B cell (primary cell): ENCODE measurements around the gene UBL5. TPM values are rescaled to one million over a fixed set of nuclear protein-coding genes. Genes with fewer than 3 reads are reported as not detected.
A peak's percentile ranks its signal among the peaks of the same experiment; 100 is the strongest.

Source experiments
- ATAC-seq: fragments of 200-7000 bp; cut with Tn5 transposase; one replicate; pipeline ENCODE4 v1.10.0; 2021; ENCODE audit warnings: low read depth, mild to moderate bottlenecking, moderate number of reproducible peaks, moderate library complexity
- CTCF ChIA-PET: fragments of 350-600 bp; sonication (Branson Sonifier 250); formaldehyde crosslinking; loops from one replicate; lab custom pipeline; 2021; ENCODE audit warnings: antibody characterized with exemption, inconsistent platforms; lab: Charles Lee
- POLR2A ChIA-PET: fragments of 350-600 bp; sonication (Branson Sonifier 250); formaldehyde crosslinking; loops from one replicate; lab custom pipeline; 2021; ENCODE audit warnings: antibody characterized with exemption; lab: Charles Lee
- DNase-seq: peaks from one replicate; pipeline ENCODE4 v3.0.0; 2013
- H2AFZ ChIP-seq: 2 replicates; pipeline ENCODE4 v1.6.1; 2012; ENCODE audit warnings: mild to moderate bottlenecking, low read depth, low read length; ENCODE audit not compliant: insufficient read depth, poor library complexity, severe bottlenecking
- H3K27ac ChIP-seq, 2 donors: 1 replicate in 1 of 2; 2 replicates in 1 of 2; pipeline ENCODE4 v1.5.1; 2012 to 2013; ENCODE audit warnings: low read length in 2 of 2, mild to moderate bottlenecking in 2 of 2, moderate library complexity in 1 of 2
- H3K27me3 ChIP-seq, 4 experiments: fragments of 200-600 bp in 1 of 4; sonication (generic) in 1 of 4; replicated peaks in 1 of 4; 1 replicate in 2 of 4; 2 replicates in 2 of 4; pipeline versions ENCODE4 v1.6.1 to v1.7.0; 2013 to 2016; ENCODE audit warnings: low read length in 3 of 4, mild to moderate bottlenecking in 2 of 4, mixed read lengths in 1 of 4, moderate library complexity in 1 of 4; ENCODE audit not compliant: insufficient read depth in 4 of 4, control insufficient read depth in 3 of 4; ENCODE audit errors: control extremely low read depth in 1 of 4
- H3K36me3 ChIP-seq, 2 experiments: replicated peaks in 1 of 2; 1 replicate in 1 of 2; 2 replicates in 1 of 2; pipeline versions ENCODE4 v1.6.1 to v1.7.1; 2013; ENCODE audit warnings: low read length in 1 of 2; ENCODE audit not compliant: insufficient read depth in 2 of 2, control insufficient read depth in 1 of 2; ENCODE audit errors: control extremely low read depth in 1 of 2, extremely low read depth in 1 of 2
- H3K4me1 ChIP-seq, 2 donors: fragments of 200-600 bp in 1 of 2; sonication (generic) in 1 of 2; 1 replicate in 1 of 2; 2 replicates in 1 of 2; pipeline versions ENCODE4 v1.5.1 to v1.6.1; 2013 to 2017; ENCODE audit warnings: low read length in 2 of 2; ENCODE audit not compliant: control insufficient read depth in 2 of 2, insufficient read depth in 2 of 2
- H3K4me2 ChIP-seq: replicated peaks from 2 replicates; pipeline ENCODE3; 2012; ENCODE audit warnings: mild to moderate bottlenecking, low read depth, low read length; ENCODE audit not compliant: poor library complexity, severe bottlenecking
- H3K4me3 ChIP-seq, 5 experiments: fragments of 200-600 bp in 1 of 5; sonication (generic) in 1 of 5; 1 replicate in 3 of 5; 2 replicates in 2 of 5; pipeline versions ENCODE4 v1.5.1 to v1.7.0; 2011 to 2016; ENCODE audit warnings: low read length in 4 of 5, mild to moderate bottlenecking in 4 of 5, low read depth in 2 of 5, control low read depth in 1 of 5, moderate library complexity in 1 of 5; ENCODE audit not compliant: insufficient read depth in 1 of 5; ENCODE audit errors: control extremely low read depth in 1 of 5, extremely low read depth in 1 of 5
- H3K79me2 ChIP-seq: fragments of 200-600 bp; sonication (generic); one replicate; pipeline ENCODE4 v1.6.0; 2016; ENCODE audit warnings: low read length; ENCODE audit not compliant: control insufficient read depth, insufficient read depth
- H3K9ac ChIP-seq: fragments of 200-600 bp; sonication (generic); 2 replicates; pipeline ENCODE4 v1.6.1; 2017; ENCODE audit warnings: mild to moderate bottlenecking, low read length, moderate library complexity
- H3K9me3 ChIP-seq, 3 donors: one replicate each; pipeline versions ENCODE4 v1.6.1 to v1.7.1; 2013; ENCODE audit warnings: low read length in 2 of 3; ENCODE audit not compliant: control insufficient read depth in 2 of 3, insufficient read depth in 1 of 3; ENCODE audit errors: control extremely low read depth in 1 of 3
- H4K20me1 ChIP-seq: 2 replicates; pipeline ENCODE4 v1.6.0; 2012; ENCODE audit warnings: mild to moderate bottlenecking, low read length; ENCODE audit not compliant: insufficient read depth, control insufficient read depth, poor library complexity, severe bottlenecking
- H3K27ac Mint-ChIP-seq: one replicate; pipeline ENCODE4 v1.8.0; 2021; ENCODE audit warnings: mixed read lengths
- H3K27me3 Mint-ChIP-seq: one replicate; pipeline ENCODE4 v1.8.0; 2021; ENCODE audit warnings: mixed read lengths
- H3K4me1 Mint-ChIP-seq: one replicate; pipeline ENCODE4 v1.8.0; 2021; ENCODE audit warnings: mixed read lengths
- H3K4me3 Mint-ChIP-seq: one replicate; pipeline ENCODE4 v1.8.0; 2021; ENCODE audit warnings: mixed read lengths
- H3K9me3 Mint-ChIP-seq: one replicate; pipeline ENCODE4 v1.8.0; 2022; ENCODE audit warnings: mixed read lengths; ENCODE audit not compliant: insufficient read depth
- CTCF ChIP-seq: fragments of 200-600 bp; IDR thresholded peaks from one replicate; pipeline ENCODE4 v1.8.0; 2022; ENCODE audit warnings: antibody characterized with exemption, mild to moderate bottlenecking
- EZH2 ChIP-seq: IDR thresholded peaks from 2 replicates; pipeline ENCODE4 v1.6.1; 2012; ENCODE audit warnings: borderline replicate concordance, low read depth, mild to moderate bottlenecking, moderate library complexity, low read length; ENCODE audit not compliant: insufficient read depth, poor library complexity, severe bottlenecking
- WGBS: methylation state at CpG from one replicate; pipeline ENCODE4 v1.1.5; 2013; ENCODE audit warnings: missing lambda C conversion rate; ENCODE audit not compliant: insufficient coverage; 5-methylcytosine and 5-hydroxymethylcytosine counted together
- intact Hi-C: fragments of 100-400 bp; cut with micrococcal nuclease; formaldehyde crosslinking; loops from one replicate; pipeline ENCODE4 v1.10.0; 2022
- polyA plus RNA-seq: library from polyadenylated mRNA; depleted of rRNA; stranded (reverse); fragments of >200 nt; gene quantifications from 2 replicates; pipeline ENCODE4 v1.2.3, GENCODE V29; 2012
- total RNA-seq, 2 donors: library from RNA; stranded (reverse); fragments of 120-200 nt in 1 of 2; gene quantifications; 1 replicate in 1 of 2; 2 replicates in 1 of 2; pipeline versions ENCODE4 v1.2.3 to v1.2.4, GENCODE V29; 2013 to 2022

UBL5 gene
- total and polyA plus RNA-seq, 2 donors (not counting 1 experiment from before 2014, with no cell fraction given), result 183 to 315 TPM

- intact Hi-C loops, result loop anchor here (10.0 kb wide), 1 partner anchor 1564 kb away; the partner anchor contains the start of gene SWSAP1
- Histone ChIP-seq H3K79me2 (peaks cover 41% of the 10 kb centered on the region), H3K27me3 (no peaks in the 10 kb centered on the region), H2AFZ (no peak overlapping the region), H3K9me3 (peaks cover 0 to 16% (median 6%) of the 10 kb centered on the region in 3 donors), H3K36me3 (peaks cover 0 to 27% of the 10 kb centered on the region in 2 experiments), H3K27ac (no peak overlapping the region), H3K9ac (no peak overlapping the region), H4K20me1 (no peaks in the 10 kb centered on the region), H3K4me3 (no peak overlapping the region), H3K4me2 (no peak overlapping the region), H3K4me1 (no peaks in the 10 kb centered on the region)
- 99% methylated on average over 21 of the region's 21 CpGs for WGBS
- H3K4me3 Mint-ChIP-seq, result no peak overlapping the region
- ChIA-PET CTCF (no interaction called here), POLR2A (interaction anchor here (0.7 kb wide), 1 partner anchor 19 kb away, joined by 4 read pairs; no protein-coding TSS in a partner anchor)
- H3K4me1 Mint-ChIP-seq, result no peaks in the 10 kb centered on the region
- DNase-seq, result no peak
- no peak for TF ChIP-seq EZH2
- no peak for TF ChIP-seq CTCF
- H3K27me3 Mint-ChIP-seq, result no peaks in the 10 kb centered on the region
- no peak for ATAC-seq
- peaks cover 3% of the 10 kb centered on the region for H3K9me3 Mint-ChIP-seq
- no peak overlapping the region for H3K27ac Mint-ChIP-seq
Observed at GRCh38 chr19:9811139-9811538, 16.6 kb upstream of the UBL5 start.

GRCh38 chr19:9818175-9818733 lies 9.5 kb upstream of the UBL5 start:
- ATAC-seq (no peak), DNase-seq (no peak)
- CTCF ChIA-PET, result interaction anchor here (1.0 to 1.2 kb wide), 2 partner anchors 10 to 16 kb away, joined by 3 read pairs; partner anchors contain the start of gene UBL5
- intact Hi-C loops, result loop anchor here (5.0 to 10.0 kb wide), 3 partner anchors 1019 to 1557 kb away; partner anchors contain the start of genes RAB11B, SWSAP1 and TMED1
- Histone ChIP-seq H3K27ac (peak overlapping the region; percentile 92 to 98), H3K4me2 (peak overlapping the region; percentile 88), H3K9ac (peak overlapping the region; percentile 87), H4K20me1 (no peaks in the 10 kb centered on the region), H3K4me3 (peak overlapping the region; percentile 1 to 98 (median 96)), H3K36me3 (peaks cover 0 to 4% of the 10 kb centered on the region in 2 experiments), H3K9me3 (peaks cover 1 to 16% (median 6%) of the 10 kb centered on the region in 3 donors), H3K27me3 (no peaks in the 10 kb centered on the region), H2AFZ (peak overlapping the region; percentile 92), H3K4me1 (peaks cover 10 to 15% of the 10 kb centered on the region in 2 donors), H3K79me2 (peaks cover 42% of the 10 kb centered on the region)
- Mint-ChIP-seq H3K4me3 (peak overlapping the region; percentile 95), H3K27ac (peak overlapping the region; percentile 92), H3K9me3 (peaks cover 3% of the 10 kb centered on the region), H3K4me1 (peaks cover 29% of the 10 kb centered on the region), H3K27me3 (no peaks in the 10 kb centered on the region)
- TF ChIP-seq CTCF, result no peak
- no peak for TF ChIP-seq EZH2
- POLR2A ChIA-PET, result interaction anchor here (0.7 to 1.1 kb wide), 6 partner anchors 10 to 750 kb away, joined by 3 to 8 read pairs (median 4); partner anchors contain the start of genes CDKN2D, PIN1 and UBL5
- 2% methylated on average over 38 of the region's 39 CpGs for WGBS
